PFSK-1 (cell line): Measurements from ENCODE around the gene CYREN.

Experiments used
- POLR2AphosphoS5 ChIP-seq: IDR thresholded peaks from 2 replicates; pipeline ENCODE4 v1.6.1; 2012; ENCODE audit warnings: low read depth, mild to moderate bottlenecking, control low read depth, low read length, moderate library complexity
- REST ChIP-seq, 2 experiments: IDR thresholded peaks; 2 replicates each; pipeline versions ENCODE4 v1.6.1 to v1.8.0; 2011 to 2012; ENCODE audit warnings: low read depth in 2 of 2, low read length in 2 of 2, control low read depth in 1 of 2, inconsistent platforms in 1 of 2, mild to moderate bottlenecking in 1 of 2, moderate library complexity in 1 of 2; ENCODE audit not compliant: insufficient read depth in 1 of 2
- SIN3A ChIP-seq: IDR thresholded peaks from 2 replicates; pipeline ENCODE4 v1.6.1; 2012; ENCODE audit warnings: mild to moderate bottlenecking, low read length, moderate library complexity, borderline replicate concordance; ENCODE audit not compliant: insufficient read depth

GRCh38 chr7:135205850-135206249, 35.3 kb upstream of the CYREN start:
- TF ChIP-seq REST (IDR thresholded peaks at IDR 0.05; ENCODE audit: insufficient read depth in 1 of 2, low read depth in 2 of 2, low read length in 2 of 2) (no peak), SIN3A (no peak), POLR2AphosphoS5 (no peak)
